GM18508 (cell line): ENCODE results near the gene PLCXD1.
"Not testable (repeated sequence)": the region's sequence is repeated elsewhere in the genome, so short reads cannot be mapped to it uniquely, and the experiment has no call there.

ENCODE experiments used
- ATAC-seq: cut with Tn5 transposase; IDR thresholded peaks from one replicate; pipeline ENCODE4 v1.9.1; 2021; ENCODE audit warnings: moderate number of reproducible peaks; ENCODE audit not compliant: insufficient read depth, unreplicated experiment

Gene PLCXD1

GRCh38 chrX:290476-291166 lies 9.4 kb downstream of the PLCXD1 start:
- no peak for ATAC-seq

- ATAC-seq, result no peak
These were observed 10.3 kb downstream of the PLCXD1 start for GRCh38 chrX:291411-291901.

GRCh38 chrX:292900-293897 lies 12.0 kb downstream of the PLCXD1 start:
- no peak for ATAC-seq

- ATAC-seq, result no peak
These were observed 14.0 kb downstream of the PLCXD1 start for GRCh38 chrX:295136-295535.

GRCh38 chrX:298993-299392 lies 17.8 kb downstream of the PLCXD1 start:
- ATAC-seq, result no peak

- ATAC-seq, result no peak
These were observed 19.2 kb downstream of the PLCXD1 start for GRCh38 chrX:300334-300733.

- no peak for ATAC-seq
These were observed 21.8 kb downstream of the PLCXD1 start for GRCh38 chrX:302975-303374.

- not testable (repeated sequence) for ATAC-seq
These were observed 24.8 kb downstream of the PLCXD1 start for GRCh38 chrX:305781-306613.

- not testable (repeated sequence) for ATAC-seq
These were observed 25.6 kb downstream of the PLCXD1 start for GRCh38 chrX:306614-307251.

GRCh38 chrX:307261-308111 lies 26.3 kb downstream of the PLCXD1 start:
- no peak for ATAC-seq

- no peak for ATAC-seq
These were observed 27.8 kb downstream of the PLCXD1 start for GRCh38 chrX:308821-309520.

- no peak for ATAC-seq
These were observed 29.5 kb downstream of the PLCXD1 start for GRCh38 chrX:310621-311155.

GRCh38 chrX:311156-312129 lies 30.3 kb downstream of the PLCXD1 start:
- no peak for ATAC-seq

- no peak for ATAC-seq
These were observed 31.6 kb downstream of the PLCXD1 start for GRCh38 chrX:312621-313331.

- ATAC-seq, result no peak
These were observed 32.4 kb downstream of the PLCXD1 start for GRCh38 chrX:313546-313945.

- no peak for ATAC-seq
These were observed 32.9 kb downstream of the PLCXD1 start for GRCh38 chrX:314049-314448.
